Activated CD8-positive, alpha-beta memory T cell treated with anti-CD3 and anti-CD28 coated beads, Interleukin-2, amount 10 ng/mL, durations not matched to agents 7 days and 5 days (primary cell): ENCODE results near the gene CD1B. TPM values are rescaled to one million over a fixed set of nuclear protein-coding genes. Genes with fewer than 3 reads are reported as not detected.
"Not testable (repeated sequence)": the region's sequence is repeated elsewhere in the genome, so short reads cannot be mapped to it uniquely, and the experiment has no call there.

ENCODE experiments used
- ATAC-seq: fragments of 150-1000 bp; cut with Tn5 transposase; one replicate; pipeline ENCODE4 v1.10.0; 2021; ENCODE audit warnings: moderate library complexity
- CTCF ChIA-PET: fragments of 350-600 bp; sonication (Branson Sonifier 250); formaldehyde crosslinking; loops from one replicate; lab custom pipeline; 2021; ENCODE audit warnings: antibody characterized with exemption; lab: Charles Lee
- DNase-seq: peaks from one replicate; pipeline ENCODE4 v3.0.0-alpha.2; 2020
- H3K27ac Mint-ChIP-seq: one replicate; pipeline ENCODE4 v1.8.0; 2021; ENCODE audit warnings: mild to moderate bottlenecking, mixed read lengths
- H3K27me3 Mint-ChIP-seq: one replicate; pipeline ENCODE4 v1.8.0; 2021; ENCODE audit warnings: mixed read lengths
- H3K36me3 Mint-ChIP-seq: one replicate; pipeline ENCODE4 v1.8.0; 2021; ENCODE audit warnings: mild to moderate bottlenecking, mixed read lengths
- H3K4me1 Mint-ChIP-seq: one replicate; pipeline ENCODE4 v1.8.0; 2021; ENCODE audit warnings: mixed read lengths
- H3K4me3 Mint-ChIP-seq: one replicate; pipeline ENCODE4 v1.8.0; 2021; ENCODE audit warnings: mild to moderate bottlenecking, moderate library complexity, mixed read lengths
- H3K9me3 Mint-ChIP-seq: one replicate; pipeline ENCODE4 v1.8.0; 2022; ENCODE audit warnings: low read depth, mixed read lengths
- total RNA-seq, 2 experiments: library from RNA; stranded (reverse); gene quantifications; one replicate each; pipeline ENCODE4 v1.2.3, GENCODE V29; 2021

The CD1B gene
- total RNA-seq, 2 experiments from 2014 or later = not detected

DNA sequence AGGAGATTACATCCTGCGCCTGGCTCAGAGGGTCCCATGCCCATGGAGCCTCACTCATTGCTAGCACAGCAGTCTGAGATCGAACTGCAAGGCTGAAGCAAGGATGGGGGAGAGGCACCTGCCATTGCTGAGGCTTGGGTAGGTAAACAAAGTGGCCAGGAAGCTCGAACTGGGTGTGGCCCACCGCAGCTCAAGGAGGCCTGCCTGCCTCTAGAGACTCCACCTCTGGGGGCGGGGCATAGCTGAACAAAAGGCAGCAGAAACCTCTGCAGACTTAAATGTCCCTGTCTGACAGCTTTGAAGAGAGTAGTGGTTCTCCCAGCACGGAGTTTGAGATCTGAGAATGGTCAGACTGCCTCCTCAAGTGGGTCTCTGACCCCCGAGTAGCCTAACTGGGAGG is 5.1 kb upstream of the CD1B start:
- H3K4me1 Mint-ChIP-seq = peaks cover 13% of the 10 kb centered on the region
- H3K27me3 Mint-ChIP-seq, CTCF ChIA-PET, H3K4me3 Mint-ChIP-seq, ATAC-seq, H3K27ac Mint-ChIP-seq, H3K36me3 Mint-ChIP-seq, H3K9me3 Mint-ChIP-seq: not testable (repeated sequence)
- peak; percentile 53 for DNase-seq

DNA sequence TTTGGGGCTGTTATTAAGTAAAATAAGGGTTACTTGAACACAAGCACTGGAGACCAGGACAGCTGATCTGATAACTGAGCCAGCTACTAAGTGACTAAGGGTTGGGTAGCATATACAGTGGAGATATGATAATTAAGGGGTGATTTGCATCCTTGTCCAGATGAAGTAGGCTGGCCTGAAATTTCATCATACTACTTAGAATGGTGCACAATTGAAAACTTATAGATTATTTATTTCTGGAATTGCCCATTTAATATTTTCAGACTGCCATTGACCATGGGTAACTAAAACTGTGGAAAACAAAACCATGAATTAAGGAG is 3.8 kb upstream of the CD1B start:
- CTCF ChIA-PET = no interaction called here
- no peak for DNase-seq
- Mint-ChIP-seq H3K4me1 (peaks cover 13% of the 10 kb centered on the region), H3K27ac (no peak overlapping the region), H3K9me3 (no peaks in the 10 kb centered on the region), H3K4me3 (no peak overlapping the region), H3K36me3 (no peaks in the 10 kb centered on the region), H3K27me3 (peaks cover 6% of the 10 kb centered on the region)
- no peak for ATAC-seq

DNA sequence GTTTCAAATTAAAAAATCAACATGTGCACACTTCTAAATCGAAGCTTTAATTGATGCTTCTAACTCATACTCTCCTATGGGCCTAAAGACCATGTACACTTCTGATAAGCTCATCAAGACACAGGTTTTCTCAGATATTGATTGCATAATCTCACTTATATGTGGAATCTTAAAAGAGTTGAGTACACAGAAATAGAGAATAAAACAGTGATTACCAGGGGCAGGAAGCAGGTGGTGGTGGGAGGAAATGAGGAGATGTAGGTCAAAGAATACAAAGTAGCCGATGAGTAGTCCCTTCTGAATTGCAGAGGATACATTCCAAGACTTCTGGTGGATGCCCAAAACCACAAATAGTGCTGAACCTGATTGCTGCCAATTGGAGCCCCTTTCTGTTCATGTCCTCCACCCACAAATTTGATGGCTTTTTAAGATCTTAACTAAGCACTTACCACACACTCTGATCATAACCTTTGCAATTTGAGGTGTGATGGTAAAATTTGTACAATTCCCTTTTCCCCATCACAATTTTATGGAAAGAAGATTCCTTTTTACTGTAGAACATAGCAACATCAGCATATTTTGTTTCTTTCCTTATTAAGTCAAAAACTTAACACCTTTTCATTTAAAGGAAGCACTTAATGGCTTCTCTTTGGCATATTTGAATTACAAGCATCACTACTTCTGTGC is 3.3 kb upstream of the CD1B start:
- no peak overlapping the region for H3K4me3 Mint-ChIP-seq
- H3K36me3 Mint-ChIP-seq = no peaks in the 10 kb centered on the region
- H3K9me3 Mint-ChIP-seq = no peaks in the 10 kb centered on the region
- DNase-seq (no peak), ATAC-seq (no peak)
- H3K4me1 Mint-ChIP-seq = peaks cover 13% of the 10 kb centered on the region
- CTCF ChIA-PET = no interaction called here
- H3K27me3 Mint-ChIP-seq = peaks cover 6% of the 10 kb centered on the region
- no peak overlapping the region for H3K27ac Mint-ChIP-seq

DNA sequence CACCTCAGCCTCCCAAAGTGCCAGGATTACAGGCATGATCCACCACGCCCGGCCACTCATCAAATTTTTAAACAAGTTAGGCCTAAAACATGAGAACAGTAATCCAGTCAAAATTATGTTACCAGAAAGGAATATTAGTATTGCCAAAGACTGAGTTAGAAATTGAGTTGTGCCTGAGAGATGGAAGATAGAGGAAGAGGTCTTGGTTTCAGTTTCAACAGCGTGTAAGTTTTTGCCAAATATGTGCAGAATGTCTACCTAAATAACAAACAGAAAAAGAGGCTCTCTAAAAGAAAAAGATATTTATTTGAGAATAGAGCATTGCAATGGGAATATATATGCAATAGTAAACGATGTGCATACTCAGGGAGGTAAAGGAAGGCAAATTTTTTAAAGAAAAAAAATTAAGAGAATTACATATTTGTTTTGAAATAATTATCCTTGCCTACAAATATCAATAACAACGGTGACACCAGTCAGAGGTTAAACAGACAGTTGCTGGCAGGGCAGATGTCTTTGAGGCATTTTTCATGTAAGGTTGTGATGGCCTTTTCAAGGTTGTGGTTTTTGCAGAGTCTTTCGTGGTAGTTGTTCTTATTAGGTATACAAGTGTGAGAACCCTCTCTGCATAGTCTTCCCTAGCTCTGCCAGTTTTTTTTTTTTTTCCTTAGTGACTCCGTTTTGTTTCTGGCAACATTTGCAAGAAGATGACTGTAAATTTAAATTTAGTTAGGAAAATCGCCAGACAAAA is 2.2 kb upstream of the CD1B start:
- H3K9me3 Mint-ChIP-seq = no peaks in the 10 kb centered on the region
- peak overlapping the region; percentile 0 for H3K4me3 Mint-ChIP-seq
- H3K27ac Mint-ChIP-seq = no peak overlapping the region
- no peaks in the 10 kb centered on the region for H3K36me3 Mint-ChIP-seq
- DNase-seq = no peak
- ATAC-seq = no peak
- peaks cover 13% of the 10 kb centered on the region for H3K4me1 Mint-ChIP-seq
- CTCF ChIA-PET = no interaction called here
- H3K27me3 Mint-ChIP-seq = peaks cover 4% of the 10 kb centered on the region

DNA sequence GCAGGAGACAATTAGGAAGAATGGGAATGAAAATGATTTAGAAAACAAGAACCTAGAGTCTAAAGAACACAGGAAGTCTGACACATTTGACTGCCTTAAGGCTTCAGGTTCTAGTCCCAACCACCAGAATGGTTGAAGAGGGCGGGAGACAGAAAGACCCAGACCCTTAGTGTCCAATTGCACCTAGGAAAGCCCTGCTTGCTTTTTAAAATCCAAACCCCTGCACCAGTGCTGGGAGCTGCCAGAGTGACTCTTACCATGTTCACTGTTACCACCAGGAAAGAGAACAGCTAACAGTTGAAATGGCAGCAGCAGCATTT is 265 bp downstream of the CD1B start:
- peaks cover 13% of the 10 kb centered on the region for H3K4me1 Mint-ChIP-seq

DNA sequence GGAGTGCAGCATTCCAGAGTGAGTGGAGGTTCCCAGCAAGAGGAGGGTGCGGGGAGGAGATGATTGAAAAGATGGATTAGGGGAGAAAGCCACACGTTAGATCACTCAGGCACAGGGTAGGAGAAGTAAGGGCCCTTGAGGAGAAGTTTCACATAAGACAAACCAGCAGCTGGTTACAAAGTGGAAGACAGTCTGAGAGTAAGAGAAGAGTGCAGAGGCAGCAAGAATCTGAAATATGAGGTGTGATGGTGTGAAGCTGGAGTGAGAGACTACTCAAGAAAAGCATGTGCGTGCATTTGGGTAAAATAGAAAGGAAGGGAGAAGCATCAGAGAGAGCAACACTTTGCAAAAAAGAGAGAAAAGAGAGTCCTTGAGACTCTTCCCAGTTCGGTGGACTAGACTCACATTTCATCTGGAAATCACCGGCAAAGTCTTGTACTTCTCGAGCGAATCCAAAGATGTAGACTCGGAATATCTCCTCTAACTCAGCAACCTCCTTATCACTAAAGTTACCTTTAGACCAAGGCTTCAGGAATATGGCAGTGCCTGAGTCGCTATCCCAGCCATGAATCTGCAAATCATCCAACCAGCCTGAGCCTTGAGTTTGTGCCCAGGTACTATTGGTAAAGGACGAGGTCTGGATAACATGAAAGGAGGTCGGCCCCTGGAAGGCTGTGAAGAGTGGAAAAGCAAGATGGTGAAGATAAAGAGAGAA is 783 bp downstream of the CD1B start:
- Mint-ChIP-seq H3K27ac (no peak overlapping the region), H3K9me3 (no peaks in the 10 kb centered on the region), H3K4me1 (peaks cover 13% of the 10 kb centered on the region), H3K36me3 (no peaks in the 10 kb centered on the region), H3K4me3 (no peak overlapping the region), H3K27me3 (peaks cover 4% of the 10 kb centered on the region)
- no peak for DNase-seq
- CTCF ChIA-PET = interaction anchor here (0.7 to 1.7 kb wide), 3 partner anchors 82 to 675 kb away, joined by 3 to 20 read pairs (median 3); no protein-coding TSS in a partner anchor
- ATAC-seq = no peak

More for the DNA sequence above, 265 bp downstream of the CD1B start:
- CTCF ChIA-PET = interaction anchor here (2.0 kb wide), 1 partner anchor 127 kb away, joined by 9 read pairs; no protein-coding TSS in a partner anchor
- Mint-ChIP-seq H3K9me3 (no peaks in the 10 kb centered on the region), H3K27me3 (peaks cover 4% of the 10 kb centered on the region), H3K27ac (no peak overlapping the region), H3K36me3 (no peaks in the 10 kb centered on the region), H3K4me3 (no peak overlapping the region)
- no peak for DNase-seq
- ATAC-seq = no peak

DNA sequence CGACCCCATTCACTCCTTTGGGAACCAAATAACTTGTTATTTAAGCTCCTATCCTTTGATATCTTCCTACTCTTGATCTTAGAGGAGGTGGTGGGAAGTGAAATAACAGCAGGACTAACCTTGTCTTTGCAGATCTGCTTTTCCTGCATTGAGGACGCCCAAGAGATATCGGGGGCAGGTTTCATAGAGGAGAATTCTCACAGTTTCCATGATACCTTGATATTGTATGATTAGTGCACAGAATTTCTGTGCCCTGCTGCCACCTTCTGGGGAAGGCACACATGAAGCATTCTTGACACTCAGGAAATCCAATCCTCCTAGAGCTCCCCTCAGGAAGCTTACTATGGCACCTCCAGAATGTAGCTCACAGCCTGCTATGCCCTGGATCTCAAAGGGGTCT is 1.6 kb downstream of the CD1B start:
- Mint-ChIP-seq H3K9me3 (no peaks in the 10 kb centered on the region), H3K36me3 (no peaks in the 10 kb centered on the region), H3K4me3 (no peak overlapping the region), H3K27ac (no peak overlapping the region), H3K4me1 (peaks cover 12% of the 10 kb centered on the region), H3K27me3 (peaks cover 4% of the 10 kb centered on the region)
- CTCF ChIA-PET = interaction anchor here (0.7 to 1.7 kb wide), 3 partner anchors 81 to 676 kb away, joined by 3 to 20 read pairs (median 3); no protein-coding TSS in a partner anchor
- no peak for ATAC-seq
- no peak for DNase-seq

DNA sequence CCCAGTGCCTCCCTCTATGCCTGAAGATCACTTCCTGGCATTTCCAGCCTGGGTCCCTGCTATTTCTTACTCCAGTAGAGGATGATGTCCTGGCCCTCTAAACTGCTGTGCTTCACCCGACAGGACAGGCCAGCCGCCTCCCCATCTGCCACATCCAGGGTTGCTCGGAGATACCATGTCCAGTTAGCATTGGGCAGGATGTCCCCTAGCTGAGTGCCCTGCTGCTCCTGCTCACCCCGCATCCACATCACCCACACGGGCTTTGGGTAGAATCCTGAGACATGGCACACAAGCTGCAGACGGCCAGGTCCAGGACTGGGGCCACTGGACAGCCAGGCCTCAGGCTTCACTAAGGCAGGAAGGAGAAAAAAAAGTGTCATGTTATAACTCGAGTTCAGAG is 2.0 kb downstream of the CD1B start:
- no peak for ATAC-seq
- Mint-ChIP-seq H3K27ac (no peak overlapping the region), H3K27me3 (peaks cover 4% of the 10 kb centered on the region), H3K4me1 (peaks cover 8% of the 10 kb centered on the region), H3K4me3 (no peak overlapping the region), H3K36me3 (no peaks in the 10 kb centered on the region), H3K9me3 (no peaks in the 10 kb centered on the region)
- DNase-seq = no peak
- CTCF ChIA-PET = interaction anchor here (1.1 to 1.7 kb wide), 2 partner anchors 81 to 124 kb away, joined by 3 to 20 read pairs; no protein-coding TSS in a partner anchor

DNA sequence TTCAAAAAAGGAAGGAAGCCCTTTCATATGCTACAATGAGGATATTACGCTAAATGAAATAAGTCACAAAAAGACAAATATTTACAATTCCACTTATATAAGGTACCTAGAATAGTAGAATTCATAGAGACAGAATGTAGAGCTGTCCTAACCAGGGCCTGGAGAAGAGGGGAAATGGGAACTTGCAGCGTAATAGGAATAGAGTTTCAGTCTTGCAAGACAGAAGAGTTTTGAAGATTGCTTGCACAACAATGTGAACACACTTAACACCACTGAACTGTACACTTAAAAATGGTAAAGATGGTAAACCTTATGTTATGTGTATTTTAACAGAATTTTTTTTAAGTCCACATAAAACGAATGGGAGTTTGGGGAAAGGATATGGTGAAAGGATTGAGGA is 2.9 kb downstream of the CD1B start:
- ATAC-seq = no peak
- no peaks in the 10 kb centered on the region for H3K36me3 Mint-ChIP-seq
- CTCF ChIA-PET = interaction anchor here (0.7 kb wide), 1 partner anchor 81 kb away, joined by 3 read pairs; no protein-coding TSS in a partner anchor
- H3K9me3 Mint-ChIP-seq = no peaks in the 10 kb centered on the region
- no peak overlapping the region for H3K4me3 Mint-ChIP-seq
- peaks cover 3% of the 10 kb centered on the region for H3K4me1 Mint-ChIP-seq
- no peak for DNase-seq
- H3K27ac Mint-ChIP-seq = no peak overlapping the region
- H3K27me3 Mint-ChIP-seq = peaks cover 2% of the 10 kb centered on the region

DNA sequence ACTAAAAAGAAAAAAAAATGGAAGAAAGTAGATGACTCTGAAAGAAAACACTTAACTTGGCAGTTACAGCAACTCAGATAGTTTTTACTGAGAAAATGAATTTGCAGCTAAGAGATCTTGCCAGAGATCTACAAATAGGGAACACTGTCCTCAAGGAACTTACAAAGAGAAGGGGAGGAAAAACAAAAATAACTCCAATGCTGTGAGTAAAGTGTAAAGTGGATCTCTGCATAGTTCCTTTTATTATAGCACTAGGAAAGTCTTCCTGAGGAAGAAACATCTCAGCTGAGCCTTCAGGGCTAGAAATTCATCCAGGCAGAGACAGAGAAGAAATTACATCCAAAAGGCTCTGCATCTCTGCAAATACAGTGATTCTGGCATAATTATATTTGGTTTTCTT is 3.9 kb downstream of the CD1B start:
- ATAC-seq (no peak), DNase-seq (no peak)
- Mint-ChIP-seq H3K9me3 (no peaks in the 10 kb centered on the region), H3K4me1 (no peaks in the 10 kb centered on the region), H3K4me3 (no peak overlapping the region), H3K36me3 (no peaks in the 10 kb centered on the region), H3K27me3 (peaks cover 5% of the 10 kb centered on the region), H3K27ac (no peak overlapping the region)
- CTCF ChIA-PET = no interaction called here

DNA sequence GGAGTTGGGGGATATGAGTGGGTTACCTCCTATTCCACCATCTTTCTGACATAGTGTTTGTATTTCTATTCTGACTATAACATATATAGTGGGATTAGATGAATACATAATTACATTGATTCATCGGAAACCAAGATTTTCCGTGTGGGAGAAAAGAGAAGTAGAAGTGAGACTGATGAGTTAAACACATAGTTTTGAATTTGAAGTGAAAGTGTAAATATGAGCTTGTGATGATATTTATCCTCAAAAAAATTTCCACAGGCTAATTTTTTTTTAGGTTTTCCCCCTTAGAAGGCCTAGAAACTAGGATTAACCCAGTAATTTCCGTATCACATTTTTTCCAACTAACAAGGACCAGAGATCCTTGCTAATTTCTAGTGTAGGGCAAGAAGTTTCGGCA is 6.9 kb downstream of the CD1B start:
- Mint-ChIP-seq H3K9me3 (no peaks in the 10 kb centered on the region), H3K4me3 (no peak overlapping the region), H3K4me1 (no peaks in the 10 kb centered on the region), H3K27ac (no peak overlapping the region), H3K27me3 (peaks cover 5% of the 10 kb centered on the region), H3K36me3 (no peaks in the 10 kb centered on the region)
- CTCF ChIA-PET = interaction anchor here (1.2 kb wide), 1 partner anchor 120 kb away, joined by 5 read pairs; no protein-coding TSS in a partner anchor
- no peak for ATAC-seq
- DNase-seq = no peak

DNA sequence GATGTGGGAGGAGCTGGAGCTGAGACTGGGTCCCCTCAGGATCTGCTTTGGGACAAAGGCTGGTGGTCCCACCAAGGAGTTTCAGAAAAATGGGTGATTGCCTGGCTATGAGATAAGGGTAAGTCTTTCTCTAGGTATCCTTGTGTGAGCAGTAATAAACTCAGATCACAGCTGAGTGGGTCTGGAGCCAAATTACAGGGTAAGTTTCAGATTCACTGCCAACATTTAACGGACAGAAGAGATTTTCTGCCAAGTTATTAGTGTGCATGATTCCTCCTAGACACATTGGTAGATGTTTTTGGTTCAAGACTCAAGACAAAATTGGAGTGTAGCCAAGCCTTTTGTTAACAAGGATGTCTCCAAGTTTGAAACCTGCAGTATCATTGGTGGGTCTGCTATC is 7.5 kb downstream of the CD1B start:
- no peaks in the 10 kb centered on the region for H3K9me3 Mint-ChIP-seq

DNA sequence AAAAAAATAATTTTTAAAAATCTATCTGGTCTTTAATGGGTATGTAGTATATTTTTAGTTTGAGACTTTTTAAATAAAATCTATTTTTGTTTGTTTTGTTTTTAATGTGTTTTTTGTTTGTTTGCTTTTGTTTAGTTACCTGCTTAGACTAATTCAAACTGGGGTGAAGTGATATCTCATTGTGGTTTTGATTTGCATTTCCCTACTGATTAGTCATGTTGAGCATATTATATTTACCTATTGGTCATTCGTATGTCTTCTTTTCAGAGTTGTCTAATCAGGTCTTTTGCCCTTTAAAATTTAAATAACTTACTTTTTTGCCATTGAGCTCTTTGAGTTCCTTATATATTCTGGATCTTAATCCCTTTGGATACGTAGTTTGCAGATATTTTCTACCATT is 20.3 kb downstream of the CD1B start:
- no peak for ATAC-seq
- no peak overlapping the region for H3K27ac Mint-ChIP-seq

More for the DNA sequence above, 7.5 kb downstream of the CD1B start:
- ATAC-seq = no peak
- Mint-ChIP-seq H3K27me3 (peaks cover 5% of the 10 kb centered on the region), H3K4me3 (no peak overlapping the region), H3K27ac (no peak overlapping the region), H3K4me1 (no peaks in the 10 kb centered on the region), H3K36me3 (no peaks in the 10 kb centered on the region)
- CTCF ChIA-PET = no interaction called here
- no peak for DNase-seq

More for the DNA sequence above, 20.3 kb downstream of the CD1B start:
- DNase-seq = no peak
- no peaks in the 10 kb centered on the region for H3K4me1 Mint-ChIP-seq
- H3K9me3 Mint-ChIP-seq = no peaks in the 10 kb centered on the region
- no peak overlapping the region for H3K4me3 Mint-ChIP-seq
- no peaks in the 10 kb centered on the region for H3K36me3 Mint-ChIP-seq
- H3K27me3 Mint-ChIP-seq = peaks cover 2% of the 10 kb centered on the region
- CTCF ChIA-PET = no interaction called here
